HepG2 (cell line): ENCODE data around the gene KIAA2012. TPM values are rescaled to one million over a fixed set of nuclear protein-coding genes. Genes with fewer than 3 reads are reported as not detected.

Source experiments
- ATAC-seq: fragments of 200-7000 bp; cut with Tn5 transposase; 3 replicates; pipeline ENCODE4 v1.9.1; 2020; ENCODE audit warnings: mild to moderate bottlenecking, moderate library complexity
- BruUV-seq: library from RNA; stranded (reverse); fragments of 400-500 nt; replicated peaks from 2 replicates; lab custom pipeline; 2021; lab: Mats Ljungman, UMichigan
- CTCF ChIA-PET: fragments of 300-600 bp; formaldehyde crosslinking; extraction: SDS; loops from one replicate; lab custom pipeline; 2021; ENCODE audit warnings: low total read pairs, inconsistent platforms, low intra/inter-chr PET ratio; lab: Yijun Ruan, JAX
- POLR2A ChIA-PET: fragments of 350-600 bp; sonication (Branson Sonifier 250); formaldehyde crosslinking; loops from one replicate; lab custom pipeline; 2020; ENCODE audit warnings: antibody characterized with exemption, inconsistent platforms; lab: Yijun Ruan, JAX
- DNase-seq: peaks from one replicate; pipeline ENCODE4 v3.0.0-alpha.2; 2015; ENCODE audit warnings: low spot score
- FAIRE-seq: peaks from 3 replicates; lab custom pipeline; 2011; peaks lifted over from hg19 to GRCh38; lab: Jason Lieb, UNC
- H2AFZ ChIP-seq: one replicate; pipeline ENCODE4 v1.6.1; 2011; ENCODE audit warnings: low read length, inconsistent platforms
- H3K27ac ChIP-seq: fragments of 300-600 bp; 3 replicates; pipeline ENCODE4 v1.8.0; 2011; ENCODE audit warnings: mixed run types, mild to moderate bottlenecking, mixed read lengths, low read length, inconsistent platforms; ENCODE audit not compliant: insufficient read depth; ENCODE audit errors: extremely low read length
- H3K27me3 ChIP-seq, 2 experiments: fragments of 200-600 bp in 1 of 2; 2 replicates in 1 of 2; 3 replicates in 1 of 2; pipeline versions ENCODE4 v1.6.0 to v1.8.0; 2011; ENCODE audit warnings: low read length in 2 of 2, mild to moderate bottlenecking in 2 of 2, moderate library complexity in 2 of 2, inconsistent platforms in 1 of 2; ENCODE audit not compliant: insufficient read depth in 2 of 2, control insufficient read depth in 1 of 2
- H3K36me3 ChIP-seq, 2 experiments: fragments of 200-600 bp in 1 of 2; replicated peaks in 1 of 2; 2 replicates in 1 of 2; 3 replicates in 1 of 2; pipeline versions ENCODE4 v1.5.1 to v1.8.0; 2011; ENCODE audit warnings: low read length in 2 of 2, inconsistent platforms in 1 of 2; ENCODE audit not compliant: insufficient read depth in 2 of 2, control insufficient read depth in 1 of 2
- H3K4me1 ChIP-seq: 2 replicates; pipeline ENCODE4 v1.5.1; 2012; ENCODE audit warnings: low read length, inconsistent platforms; ENCODE audit not compliant: insufficient read depth
- H3K4me2 ChIP-seq: 2 replicates; pipeline ENCODE4 v1.6.0; 2011; ENCODE audit warnings: low read depth, low read length, inconsistent platforms
- H3K4me3 ChIP-seq, 3 experiments: fragments of 200-600 bp in 1 of 3; sonication (generic), shearing (Covaris generic) in 1 of 3; replicated peaks in 1 of 3; 2 replicates each; pipeline ENCODE4 v1.5.1; 2011 to 2016; ENCODE audit warnings: low read length in 3 of 3, inconsistent platforms in 2 of 3, low read depth in 2 of 3, mild to moderate bottlenecking in 2 of 3, control low read depth in 1 of 3, mixed read lengths in 1 of 3; ENCODE audit not compliant: insufficient read depth in 1 of 3
- H3K79me2 ChIP-seq: one replicate; pipeline ENCODE4 v1.6.1; 2011; ENCODE audit warnings: low read length, inconsistent platforms; ENCODE audit not compliant: insufficient read depth
- H3K9ac ChIP-seq: 2 replicates; pipeline ENCODE4 v1.6.0; 2011; ENCODE audit warnings: mild to moderate bottlenecking, low read depth, low read length, inconsistent platforms; ENCODE audit not compliant: insufficient read depth
- H3K9me3 ChIP-seq: 2 replicates; pipeline ENCODE4 v1.5.1; 2012; ENCODE audit warnings: mild to moderate bottlenecking, low read length
- H4K20me1 ChIP-seq: 2 replicates; pipeline ENCODE4 v1.6.0; 2011; ENCODE audit warnings: inconsistent platforms, mild to moderate bottlenecking, low read length, moderate library complexity; ENCODE audit not compliant: insufficient read depth
- ATF5 ChIP-seq: sonication (generic); formaldehyde crosslinking; IDR thresholded peaks from 2 replicates; pipeline ENCODE4 v1.4.0; 2020; ENCODE audit warnings: mild to moderate bottlenecking, low read depth, missing genetic modification reagents
- HOXA3 ChIP-seq: sonication (generic); formaldehyde crosslinking; IDR thresholded peaks from 2 replicates; pipeline ENCODE4 v1.5.0; 2020; ENCODE audit warnings: missing genetic modification reagents
- KDM2A ChIP-seq: sonication (generic); formaldehyde crosslinking; IDR thresholded peaks from 2 replicates; pipeline ENCODE4 v1.4.0; 2020; ENCODE audit warnings: low read depth, missing genetic modification reagents, borderline replicate concordance
- NFE2 ChIP-seq: sonication (generic); formaldehyde crosslinking; IDR thresholded peaks from 2 replicates; pipeline ENCODE4 v1.4.0; 2020; ENCODE audit warnings: missing genetic modification reagents
- NR2F2 ChIP-seq: IDR thresholded peaks from 2 replicates; pipeline ENCODE4 v1.6.1; 2012; ENCODE audit warnings: low read depth, inconsistent platforms, borderline replicate concordance
- SIN3B ChIP-seq: fragments of 150-350 bp; IDR thresholded peaks from 2 replicates; pipeline ENCODE4 v1.6.1; 2014; ENCODE audit warnings: low read length
- SIX4 ChIP-seq: sonication (generic); formaldehyde crosslinking; IDR thresholded peaks from 2 replicates; pipeline ENCODE4 v1.4.0; 2020; ENCODE audit warnings: missing genetic modification reagents
- ZNF18 ChIP-seq: sonication (generic); formaldehyde crosslinking; IDR thresholded peaks from 2 replicates; pipeline ENCODE4 v1.8.0; 2022; ENCODE audit warnings: mild to moderate bottlenecking, missing genetic modification reagents; ENCODE audit not compliant: insufficient replicate concordance
- ZNF652 ChIP-seq: IDR thresholded peaks from 2 replicates; pipeline ENCODE4 v1.6.1; 2016; ENCODE audit warnings: low read depth, borderline replicate concordance
- ZNF749 ChIP-seq: sonication (generic); formaldehyde crosslinking; IDR thresholded peaks from 2 replicates; pipeline ENCODE4 v1.8.0; 2022; ENCODE audit warnings: mild to moderate bottlenecking, missing genetic modification reagents, moderate library complexity, borderline replicate concordance
- ZNF773 ChIP-seq: sonication (generic); formaldehyde crosslinking; IDR thresholded peaks from 2 replicates; pipeline ENCODE4 v1.4.0; 2020; ENCODE audit warnings: missing genetic modification reagents, borderline replicate concordance
- WGBS: methylation state at CpG from one replicate; pipeline ENCODE4 v1.1.6; 2017; ENCODE audit warnings: low lambda C conversion rate; 5-methylcytosine and 5-hydroxymethylcytosine counted together
- in situ Hi-C: cut with HindIII; loops from 2 replicates; pipeline ENCODE4 v1.10.0; 2017; ENCODE audit warnings: low pct_unique_long_range_greater_than_20kb; ENCODE audit not compliant: extremely low pct_ligation_motif_present
- intact Hi-C: fragments of 100-400 bp; cut with micrococcal nuclease; formaldehyde crosslinking; loops from one replicate; pipeline ENCODE4 v1.10.0; 2022; ENCODE audit not compliant: unreplicated experiment
- polyA plus RNA-seq, 8 experiments: library from polyadenylated mRNA; depleted of rRNA in 3 of 8; stranded (reverse) in 7 of 8; unstranded in 1 of 8; fragments of >200 nt; fragmentation: Illumina TruSeq in 4 of 8; extraction: Trizol in 4 of 8; gene quantifications; 2 replicates each; pipeline versions ENCODE4 v1.2.1 to v1.2.3, GENCODE V29; 2011 to 2016; ENCODE audit warnings: low read depth in 4 of 8, missing spikeins in 1 of 8, mixed read lengths in 1 of 8; ENCODE audit not compliant: insufficient read depth in 1 of 8
- total RNA-seq, 5 experiments: library from RNA; depleted of rRNA; stranded (reverse); fragments of >200 nt; fragmentation: Illumina TruSeq; extraction: Trizol; gene quantifications; 2 replicates each; pipeline ENCODE4 v1.2.3, GENCODE V29; 2016; ENCODE audit warnings: low read depth in 1 of 5

The KIAA2012 gene
- total and polyA plus RNA-seq, 2 of the 13 experiments (the other 11 are each of a cell fraction or from before 2014, with no cell fraction given) = not detected

GRCh38 chr2:202064171-202064880 is 8.7 kb upstream of the KIAA2012 start:
- Histone ChIP-seq H2AFZ (no peak overlapping the region), H3K9ac (no peak overlapping the region), H3K4me2 (no peak overlapping the region), H3K4me3 (no peak overlapping the region), H3K4me1 (no peaks in the 10 kb centered on the region), H4K20me1 (no peaks in the 10 kb centered on the region), H3K27ac (no peak overlapping the region), H3K27me3 (peaks cover 0 to 7% of the 10 kb centered on the region in 2 experiments; a peak in 2 of 5 replicates), H3K79me2 (no peaks in the 10 kb centered on the region), H3K36me3 (no peaks in the 10 kb centered on the region), H3K9me3 (no peaks in the 10 kb centered on the region)
- WGBS = 15% methylated on average over 2 of the region's 3 CpGs
- DNase-seq = no peak
- ChIA-PET POLR2A (no interaction called here), CTCF (no interaction called here)
- FAIRE-seq = no peak
- intact Hi-C loops = no loop called here
- peak; percentile 24; the same call in 1 of the 3 replicates for ATAC-seq
- in situ Hi-C loops = no loop called here
- TF ChIP-seq ZNF652 (CRISPR knock-in tag) = peak; percentile 52
- no peak for TF ChIP-seq ZNF773
- BruUV-seq = no TSS peak

DNA sequence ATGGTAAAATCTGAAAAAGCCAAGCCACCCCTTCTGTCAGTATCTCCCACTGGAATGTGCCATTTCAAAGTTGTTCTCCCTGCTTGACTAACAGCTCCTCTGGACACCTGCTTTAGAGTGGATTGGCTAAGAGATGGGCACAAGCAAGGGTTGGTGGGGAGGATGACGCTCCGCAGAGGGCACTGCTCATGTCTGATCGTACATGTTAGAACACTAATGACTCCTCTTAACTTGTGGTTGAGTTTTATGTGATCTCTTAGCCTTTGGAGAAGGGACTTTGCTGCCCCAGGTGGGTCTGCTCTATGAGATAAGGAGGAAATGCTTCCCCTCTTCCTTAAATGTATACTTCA is 8.2 kb upstream of the KIAA2012 start:
- no peak overlapping the region for H2AFZ ChIP-seq
- POLR2A ChIA-PET = no interaction called here

More for the DNA sequence above, 8.2 kb upstream of the KIAA2012 start:
- in situ Hi-C loops = no loop called here
- Histone ChIP-seq H3K79me2 (no peaks in the 10 kb centered on the region), H3K36me3 (no peaks in the 10 kb centered on the region), H3K4me3 (no peak overlapping the region), H4K20me1 (no peaks in the 10 kb centered on the region), H3K27ac (no peak overlapping the region), H3K4me2 (no peak overlapping the region), H3K9me3 (no peaks in the 10 kb centered on the region), H3K9ac (no peak overlapping the region), H3K4me1 (no peaks in the 10 kb centered on the region), H3K27me3 (peaks cover 0 to 7% of the 10 kb centered on the region in 2 experiments; a peak in 2 of 5 replicates)
- no peak for TF ChIP-seq ZNF749
- TF ChIP-seq SIN3B = no peak
- no peak for TF ChIP-seq KDM2A (CRISPR knock-in tag)
- TF ChIP-seq HOXA3 (CRISPR knock-in tag) = no peak
- TF ChIP-seq SIX4 (CRISPR knock-in tag) = no peak
- TF ChIP-seq NR2F2 = no peak
- TF ChIP-seq ATF5 (CRISPR knock-in tag) = no peak
- no peak for TF ChIP-seq ZNF18 (CRISPR knock-in tag)
- no peak for TF ChIP-seq NFE2
- intact Hi-C loops = no loop called here
- CTCF ChIA-PET = no interaction called here
- DNase-seq (no peak), ATAC-seq (no peak), FAIRE-seq (no peak)
- 37% methylated on average over 3 of the region's 3 CpGs for WGBS
- no TSS peak for BruUV-seq
